Left ventricle myocardium superior (tissue), 1 donor: Measurements from ENCODE around the gene NPAT. TPM values are rescaled to one million over a fixed set of nuclear protein-coding genes. Genes with fewer than 3 reads are reported as not detected.
A peak's percentile ranks its signal among the peaks of the same experiment; 100 is the strongest.
"Not testable (repeated sequence)": the region's sequence is repeated elsewhere in the genome, so short reads cannot be mapped to it uniquely, and the experiment has no call there.

Experiments used
- ATAC-seq: fragments of 200-7000 bp; cut with Tn5 transposase; one replicate; pipeline ENCODE4 v1.9.1; 2020; ENCODE audit warnings: mild to moderate bottlenecking, moderate library complexity
- DNase-seq: peaks from one replicate; pipeline ENCODE4 v3.0.0-alpha.2; 2020
- intact Hi-C: fragments of 100-400 bp; cut with micrococcal nuclease; formaldehyde crosslinking; loops from one replicate; pipeline ENCODE4 v1.11.0; 2022
- total RNA-seq: library from RNA; stranded (reverse); fragmentation: NEBNext Ultra II Directional; extraction: Animal tissue kit (Norgen Biotek cat#: 25700); gene quantifications from one replicate; pipeline ENCODE4 v1.2.1, GENCODE V29; 2021
- donor health status: DM: no; HTN: yes; CAD: no; lungs with severe emphysema.

Gene NPAT
- total RNA-seq, 1 donor from 2014 or later = 9.0 TPM

DNA sequence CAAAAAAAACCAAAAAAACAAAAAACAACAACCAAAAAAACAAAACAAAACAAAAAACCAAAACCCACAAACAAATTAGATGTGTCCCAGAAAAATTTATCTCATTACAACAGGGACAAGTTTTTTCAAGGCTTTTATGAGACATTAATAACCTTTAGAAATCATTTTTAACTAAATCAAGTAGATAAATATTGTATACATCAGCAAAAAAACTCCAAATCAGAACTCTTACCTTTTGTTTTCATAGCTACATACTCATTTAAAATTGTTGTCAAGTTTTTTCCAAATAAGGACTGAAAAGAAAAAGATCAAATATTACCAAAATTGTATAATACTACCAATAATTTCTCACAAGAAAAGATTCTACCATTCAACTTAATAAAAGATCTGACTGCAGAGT lies 28.7 kb downstream of the NPAT start:
- no peak for DNase-seq
- ATAC-seq = no peak
- intact Hi-C loops = no loop called here

DNA sequence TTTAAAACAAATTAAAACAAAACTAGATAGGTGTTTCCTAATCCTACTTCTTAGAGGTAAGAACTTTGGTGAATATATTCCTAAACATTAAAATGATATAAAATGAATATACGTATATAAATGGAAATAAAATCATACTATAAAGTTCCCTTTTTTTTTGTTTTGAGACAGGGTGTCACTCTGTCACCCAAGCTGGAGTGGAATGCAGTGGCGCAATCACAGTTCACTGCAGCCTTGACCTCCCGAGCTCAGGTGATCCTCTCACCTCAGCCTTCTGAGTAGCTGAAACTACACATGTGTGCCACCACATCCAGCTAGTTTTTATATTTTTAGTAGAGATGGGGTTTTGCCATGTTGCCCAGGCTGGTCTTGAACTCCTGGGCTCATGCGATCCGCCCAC lies 44.9 kb downstream of the NPAT start:
- intact Hi-C loops = no loop called here
- no peak for DNase-seq
- no peak for ATAC-seq

DNA sequence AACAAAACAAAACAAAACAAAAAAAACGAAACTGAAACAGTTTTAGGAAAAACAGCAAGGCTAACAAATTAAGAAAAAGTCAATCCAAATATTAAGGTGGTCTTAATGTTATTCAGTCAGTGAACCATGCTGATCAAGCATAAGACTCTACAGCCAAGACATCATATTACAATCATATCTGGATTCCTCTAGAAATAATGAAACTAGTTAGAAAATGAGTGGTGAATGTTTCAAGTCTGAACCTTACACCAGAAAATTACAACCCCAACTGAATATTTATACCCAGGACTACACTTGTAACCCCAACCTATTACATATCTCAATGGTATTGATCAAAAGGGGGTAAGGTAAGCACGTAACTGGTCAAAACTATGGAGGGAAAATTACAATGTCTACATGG lies 52.3 kb downstream of the NPAT start:
- intact Hi-C loops = no loop called here
- ATAC-seq = no peak

DNA sequence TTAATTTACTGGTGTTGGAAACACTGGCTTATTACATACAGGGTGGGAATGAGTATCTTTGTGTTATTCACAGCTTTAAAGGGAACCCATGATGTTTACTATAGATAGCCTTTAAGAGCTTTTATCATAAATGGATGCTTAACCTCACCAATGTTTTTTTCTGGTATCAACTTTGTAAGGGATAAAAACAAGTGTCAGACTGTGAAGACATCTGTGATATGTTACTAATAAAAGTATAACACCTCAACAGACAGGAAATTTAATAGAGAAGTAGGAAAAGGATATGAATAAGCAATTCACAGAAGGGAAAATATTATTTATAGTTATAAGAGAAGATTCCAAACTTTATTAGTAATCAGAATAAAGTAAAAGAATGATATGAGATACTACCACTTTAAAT lies 54.8 kb downstream of the NPAT start:
- DNase-seq (no peak), ATAC-seq (no peak)
- intact Hi-C loops = no loop called here

More for the DNA sequence above, 52.3 kb downstream of the NPAT start:
- no peak for DNase-seq

DNA sequence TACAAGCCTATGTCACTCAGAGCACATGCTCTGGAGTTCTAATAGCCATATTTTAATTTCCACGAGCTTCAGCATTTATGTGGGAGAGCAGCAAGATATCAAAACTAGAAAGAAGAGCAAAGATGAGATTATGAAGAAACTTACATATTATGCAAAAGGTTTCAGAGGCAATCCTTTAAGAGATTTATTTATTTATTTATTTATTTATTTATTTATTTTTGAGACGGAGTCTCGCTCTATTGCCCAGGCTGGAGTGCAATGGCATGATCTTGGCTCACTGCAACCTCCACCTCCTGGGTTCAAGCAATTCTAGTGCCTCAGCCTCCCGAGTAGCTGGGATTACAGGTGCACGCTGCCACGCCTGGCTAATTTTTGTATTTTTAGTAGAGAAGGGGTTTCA lies 59.6 kb downstream of the NPAT start:
- DNase-seq, intact Hi-C loops, ATAC-seq: not testable (repeated sequence)

DNA sequence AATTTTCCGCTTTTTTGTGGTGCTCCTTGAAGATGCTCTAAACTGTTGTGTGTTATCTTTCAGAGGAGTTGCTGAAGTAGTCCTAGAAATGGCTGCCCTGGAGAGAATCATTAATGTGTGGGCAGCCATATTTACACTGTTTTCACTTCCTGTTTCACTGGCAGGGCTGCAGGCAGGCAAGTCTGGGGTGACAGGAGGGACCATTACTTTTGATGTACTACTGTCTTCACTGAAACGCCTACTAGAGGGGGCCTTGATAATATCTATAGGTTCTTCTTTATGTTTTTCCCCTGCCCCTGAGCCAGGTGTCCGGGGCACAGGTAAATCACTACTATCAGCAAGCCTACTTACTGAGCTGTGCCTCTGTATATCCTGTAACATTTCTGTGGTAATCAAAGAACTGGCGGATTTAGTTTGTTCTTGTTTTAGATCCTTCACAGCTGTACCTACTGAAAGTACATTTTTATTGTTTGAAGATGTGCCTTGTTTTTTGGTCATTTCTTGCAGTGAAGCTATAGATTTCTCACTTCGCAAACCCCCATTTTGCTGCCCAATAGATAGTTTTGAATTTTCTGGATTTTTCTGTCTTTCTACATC lies 61.4 kb downstream of the NPAT start:
- DNase-seq = no peak
- ATAC-seq = no peak
- intact Hi-C loops = no loop called here

DNA sequence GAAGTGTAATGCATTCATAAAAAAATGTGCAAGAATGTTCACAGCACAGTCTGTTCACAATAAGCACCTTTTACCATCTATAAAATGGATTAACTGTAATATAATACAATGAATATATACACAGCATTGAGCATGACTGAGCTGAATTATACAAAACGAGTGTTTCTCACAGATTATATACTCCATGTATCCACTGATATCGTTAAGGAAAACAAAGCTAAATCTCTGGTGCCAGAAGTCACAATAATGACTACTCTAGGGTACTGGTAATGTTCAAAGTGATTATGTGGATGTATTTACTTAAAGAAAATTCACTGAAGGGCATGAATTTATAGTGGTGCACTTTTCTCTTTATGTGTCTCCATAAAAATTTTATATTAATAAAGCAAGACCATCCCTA lies 67.8 kb downstream of the NPAT start:
- intact Hi-C loops = no loop called here
- no peak for ATAC-seq

DNA sequence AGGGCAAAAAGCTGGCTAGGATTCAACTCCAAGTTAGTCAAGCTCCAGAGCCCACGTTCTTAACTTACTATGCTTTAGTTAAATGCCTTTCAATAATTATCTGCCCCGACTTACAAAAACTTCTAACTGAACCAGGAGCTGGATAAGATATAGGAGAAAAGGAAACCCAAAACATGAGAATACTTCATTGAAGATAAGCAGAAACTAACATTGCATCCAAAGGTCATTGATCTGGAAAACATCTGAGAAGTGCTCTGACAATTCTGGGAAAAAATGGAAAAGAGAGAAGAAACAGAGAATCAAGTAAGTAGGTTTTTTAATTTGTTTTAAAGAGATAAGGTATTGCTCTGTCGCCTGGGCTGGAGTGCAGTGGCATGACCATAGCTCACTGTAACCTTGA lies 73.9 kb downstream of the NPAT start:
- no peak for ATAC-seq
- DNase-seq = no peak
- intact Hi-C loops = no loop called here

More for the DNA sequence above, 67.8 kb downstream of the NPAT start:
- DNase-seq = no peak

DNA sequence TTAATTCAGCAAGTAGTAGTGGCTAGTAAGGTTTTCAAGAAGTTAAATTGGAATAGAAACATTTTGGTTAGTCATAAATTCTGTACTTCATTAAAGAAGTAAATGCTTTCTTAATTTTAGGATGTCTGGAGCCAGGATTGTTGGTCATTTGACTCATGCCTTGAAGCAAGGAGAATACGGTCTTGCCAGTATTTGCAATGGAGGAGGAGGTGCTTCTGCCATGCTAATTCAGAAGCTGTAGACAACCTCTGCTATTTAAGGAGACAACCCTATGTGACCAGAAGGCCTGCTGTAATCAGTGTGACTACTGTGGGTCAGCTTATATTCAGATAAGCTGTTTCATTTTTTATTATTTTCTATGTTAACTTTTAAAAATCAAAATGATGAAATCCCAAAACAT lies 75.3 kb downstream of the NPAT start:
- DNase-seq (no peak), ATAC-seq (peak; percentile 77)
- intact Hi-C loops = no loop called here

DNA sequence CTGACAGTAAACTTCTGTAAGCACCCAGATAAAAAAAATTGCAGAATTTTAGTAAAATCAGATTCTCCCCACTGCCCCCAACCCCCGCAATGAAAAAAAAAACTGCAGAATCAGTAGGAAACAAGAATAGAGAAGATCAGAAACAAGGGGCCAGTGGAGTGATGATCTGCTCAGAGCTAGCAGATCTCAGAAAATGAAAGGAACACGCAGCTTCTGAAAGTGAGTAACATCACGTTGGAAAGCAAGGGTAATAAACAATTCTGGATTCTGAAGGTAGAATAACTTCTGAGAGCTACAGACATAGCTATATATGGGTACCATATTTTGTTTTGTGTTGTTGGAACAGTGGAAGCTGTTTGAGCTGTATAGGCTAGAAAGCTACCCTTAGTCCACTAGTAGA lies 77.8 kb downstream of the NPAT start:
- intact Hi-C loops = no loop called here
- DNase-seq (no peak), ATAC-seq (no peak)

DNA sequence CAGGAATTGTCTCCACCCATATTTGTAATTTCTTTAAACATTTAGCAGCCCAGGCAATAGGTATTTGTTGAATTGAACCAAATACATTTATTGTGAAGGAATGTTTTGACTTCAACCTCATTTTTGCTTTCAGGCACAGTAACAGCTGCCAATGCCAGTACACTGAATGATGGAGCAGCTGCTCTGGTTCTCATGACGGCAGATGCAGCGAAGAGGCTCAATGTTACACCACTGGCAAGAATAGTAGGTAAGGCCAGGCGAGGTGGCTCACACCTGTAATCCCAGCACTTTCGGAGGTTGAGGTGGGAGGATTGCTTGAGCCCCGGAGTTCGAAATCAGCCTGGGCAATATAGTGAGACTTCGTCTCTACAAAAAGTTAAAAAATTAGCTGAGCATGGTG lies 80.1 kb downstream of the NPAT start:
- intact Hi-C loops = no loop called here
- ATAC-seq (no peak), DNase-seq (no peak)

DNA sequence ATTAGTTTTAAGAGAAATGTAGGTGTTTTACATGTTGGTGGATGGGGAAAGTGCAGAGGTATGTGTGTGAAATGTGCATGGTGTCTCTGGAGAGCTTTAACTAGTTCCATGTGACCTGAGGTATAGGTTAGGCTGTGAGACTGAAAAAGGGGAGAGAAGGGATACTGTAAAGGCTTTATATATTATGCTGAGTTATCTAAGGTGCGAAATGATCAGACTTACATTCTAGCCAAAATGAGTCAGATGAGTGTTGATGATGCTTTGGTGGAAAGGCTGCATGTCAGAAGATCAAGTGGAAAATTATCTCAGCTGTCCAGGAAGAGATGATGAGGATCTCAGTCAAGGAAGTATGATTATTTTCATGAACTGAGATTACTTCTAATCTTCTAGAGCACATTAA lies 85.2 kb downstream of the NPAT start:
- intact Hi-C loops = no loop called here
- no peak for DNase-seq
- no peak for ATAC-seq

DNA sequence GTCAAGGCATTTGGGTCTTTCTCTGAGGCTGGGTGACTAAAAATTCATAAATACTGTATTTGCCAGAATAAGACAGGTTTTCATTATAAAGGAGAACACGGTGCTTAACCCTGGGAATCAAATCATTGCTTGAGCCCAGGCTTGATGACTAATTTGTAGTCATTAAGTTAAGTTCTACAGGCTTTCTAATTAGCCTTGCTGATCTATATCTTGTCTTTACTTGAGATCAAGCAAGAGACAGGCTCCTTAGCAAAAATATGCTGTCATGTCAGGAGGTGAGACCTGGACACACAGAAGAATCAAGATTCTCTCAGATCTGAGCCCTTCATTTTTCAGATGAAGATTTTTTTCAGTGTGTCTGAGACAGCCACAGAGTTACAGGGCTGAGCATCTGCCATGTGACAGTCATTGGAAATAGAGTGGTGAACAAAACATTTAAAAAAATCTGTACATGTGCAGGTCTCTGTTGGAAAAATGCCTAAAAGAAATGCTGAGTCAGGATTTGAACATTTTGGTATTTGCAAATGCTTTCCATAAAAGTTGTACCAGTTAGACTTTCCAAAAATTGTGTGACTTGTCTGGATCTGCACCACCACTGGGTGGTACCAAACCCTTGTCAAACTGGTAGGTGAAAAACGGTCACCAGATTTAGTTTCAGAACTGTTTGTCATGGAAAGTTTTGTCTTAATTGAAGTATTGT lies 86.4 kb downstream of the NPAT start:
- DNase-seq = no peak
- no peak for ATAC-seq
- intact Hi-C loops = no loop called here

DNA sequence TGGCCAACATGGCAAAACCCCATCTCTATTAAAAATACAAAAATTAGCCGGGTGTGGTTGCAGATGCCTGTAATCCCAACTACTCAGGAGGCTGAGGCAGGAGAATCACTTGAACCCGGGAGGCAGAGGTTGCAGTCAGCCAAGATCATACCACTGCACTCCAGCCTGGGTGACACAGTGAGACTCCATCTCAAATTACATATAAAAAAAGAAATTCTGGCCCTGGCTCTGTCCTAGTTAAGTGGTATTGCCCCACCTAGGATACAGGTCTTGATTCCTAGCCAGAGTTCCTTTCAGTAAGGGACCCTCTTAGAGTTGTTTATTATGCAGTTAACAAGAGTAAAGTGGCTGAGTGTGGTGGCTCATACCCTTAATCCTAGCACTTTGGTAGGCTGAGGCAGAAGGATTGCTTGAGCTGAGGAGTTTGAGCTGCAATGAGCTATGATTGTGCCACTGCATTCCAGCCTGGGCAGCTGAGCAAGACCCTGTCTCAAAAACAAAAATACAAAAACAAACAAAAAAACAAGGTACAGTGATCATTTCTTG lies 89.4 kb downstream of the NPAT start:
- intact Hi-C loops, DNase-seq, ATAC-seq: not testable (repeated sequence)

DNA sequence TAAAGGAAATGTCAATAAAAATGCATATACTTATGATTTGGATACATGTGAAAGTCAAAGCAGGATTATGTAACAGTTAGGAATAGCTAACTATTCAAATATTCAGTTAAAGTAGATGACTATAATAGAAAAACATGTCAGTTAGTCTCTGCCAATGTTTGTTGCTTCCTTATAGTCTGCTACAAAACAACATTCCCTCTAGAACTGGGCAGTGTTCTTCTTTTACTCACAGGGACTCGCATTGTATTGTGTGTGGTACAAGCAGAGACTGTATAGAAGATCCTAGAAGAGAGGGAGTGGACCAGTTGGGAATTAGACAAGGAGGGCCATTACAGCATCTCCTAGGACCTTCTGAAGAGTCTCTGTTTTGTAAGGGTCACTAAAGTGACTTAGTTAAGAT lies 90.4 kb downstream of the NPAT start:
- intact Hi-C loops = no loop called here
- no peak for ATAC-seq

DNA sequence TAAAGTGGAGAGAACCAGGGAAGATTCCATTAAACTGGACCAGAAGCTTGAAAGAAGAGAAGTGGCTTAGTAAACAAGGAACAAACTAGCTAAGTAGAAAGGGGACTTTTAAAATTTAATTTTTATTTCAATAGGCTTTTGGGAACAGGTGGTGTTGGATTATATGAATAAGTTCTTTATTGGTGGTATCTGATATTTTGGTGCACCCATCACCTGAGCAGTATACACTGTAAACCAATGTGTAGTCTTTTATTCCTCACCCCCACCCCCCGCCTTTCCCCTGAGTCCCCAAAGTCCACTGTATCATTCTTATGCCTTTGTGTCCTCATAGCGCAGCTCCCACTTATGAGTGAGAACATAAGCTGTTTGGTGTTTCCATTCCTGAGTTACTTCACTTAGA lies 93.7 kb downstream of the NPAT start:
- intact Hi-C loops = no loop called here
- DNase-seq = no peak
- no peak for ATAC-seq

More for the DNA sequence above, 90.4 kb downstream of the NPAT start:
- no peak for DNase-seq

DNA sequence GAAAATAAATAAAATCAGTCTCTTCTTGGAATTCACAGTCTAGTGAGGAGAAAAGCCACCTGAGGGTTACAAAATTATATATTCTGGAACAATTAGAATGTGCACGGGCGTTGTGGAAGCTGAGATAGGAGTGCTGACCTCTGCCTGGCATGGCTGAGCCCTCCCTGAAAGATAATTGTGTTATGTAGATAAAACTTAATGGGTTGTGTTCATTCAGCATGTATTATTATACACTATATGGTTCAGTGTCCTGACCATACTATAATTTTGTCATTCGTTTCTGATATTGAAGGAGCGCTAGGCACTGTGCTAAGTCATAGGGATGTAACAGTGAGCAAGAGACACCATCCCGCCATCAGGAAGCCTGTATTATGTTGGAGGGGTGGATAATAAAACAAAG lies 97.3 kb downstream of the NPAT start:
- DNase-seq = no peak
- intact Hi-C loops = no loop called here
- ATAC-seq = no peak

DNA sequence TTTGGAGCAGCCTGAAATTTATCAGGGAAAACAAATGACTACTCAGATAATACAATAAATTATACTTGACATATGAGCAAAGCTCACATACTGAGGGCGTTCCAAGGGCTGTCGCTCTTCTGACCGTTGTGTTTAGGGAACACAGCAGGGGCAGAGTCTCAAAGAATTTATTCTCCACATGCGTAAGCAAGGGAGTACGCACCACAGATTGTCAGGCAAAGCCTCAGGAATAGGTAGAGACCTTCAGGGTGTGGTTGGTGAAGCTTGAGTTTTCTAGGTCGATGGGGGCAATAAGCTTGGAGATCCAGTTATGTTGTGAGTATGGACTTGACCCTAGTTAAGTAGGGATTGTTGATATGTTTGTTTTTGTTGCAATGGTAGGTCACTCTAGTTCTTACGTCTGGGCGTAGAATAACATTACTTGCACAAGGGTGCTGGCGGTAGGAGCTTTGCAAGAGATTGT lies 100.2 kb downstream of the NPAT start:
- intact Hi-C loops = no loop called here
- DNase-seq = no peak
- peak; percentile 28 for ATAC-seq

DNA sequence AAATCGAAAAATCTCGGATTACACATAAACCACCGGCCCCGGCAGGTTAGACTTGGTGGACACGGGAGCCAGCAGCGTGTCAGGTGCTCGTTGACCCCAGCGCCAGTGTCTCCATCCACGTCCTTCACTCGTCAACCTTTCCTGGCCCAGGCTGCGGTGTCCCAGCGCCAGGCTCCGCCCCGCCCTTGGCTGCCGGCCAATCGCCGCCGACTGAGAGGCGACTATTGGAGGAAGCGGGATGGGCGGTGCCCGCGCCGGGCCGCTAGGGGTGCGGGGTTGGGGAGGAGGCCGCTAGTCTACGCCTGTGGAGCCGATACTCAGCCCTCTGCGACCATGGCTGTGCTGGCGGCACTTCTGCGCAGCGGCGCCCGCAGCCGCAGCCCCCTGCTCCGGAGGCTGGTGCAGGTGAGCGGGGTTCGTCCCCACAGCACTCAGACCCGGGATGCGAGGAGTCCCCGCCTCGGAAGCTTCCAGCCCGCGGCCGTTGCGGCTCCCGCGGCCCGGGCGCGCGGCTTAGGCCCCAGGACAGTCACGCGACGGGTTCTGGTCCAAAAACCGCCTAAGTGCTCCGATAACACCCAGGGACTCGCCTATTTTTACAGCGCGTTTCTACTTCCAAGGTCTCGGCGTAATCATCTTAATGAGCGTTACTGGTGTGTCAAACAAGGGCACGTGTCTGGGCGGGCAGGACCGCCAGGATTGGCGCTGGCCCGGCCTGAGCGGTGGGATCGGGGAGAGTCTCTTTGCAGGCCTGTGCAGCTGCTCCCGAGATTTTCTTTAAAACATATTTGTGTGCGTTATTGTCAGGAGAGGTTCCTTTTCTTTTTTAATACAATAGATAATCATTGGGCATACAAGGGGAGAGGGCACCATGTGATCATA lies 100.9 kb downstream of the NPAT start, which contains the start of gene ACAT1:
Gene ACAT1 (plus strand): TSS at position 294 of the 882 bp plus-strand sequence. CDS start 40 bp downstream, at position 334.
- DNase-seq (peak; percentile 100), ATAC-seq (peak; percentile 92)
- intact Hi-C loops = no loop called here

DNA sequence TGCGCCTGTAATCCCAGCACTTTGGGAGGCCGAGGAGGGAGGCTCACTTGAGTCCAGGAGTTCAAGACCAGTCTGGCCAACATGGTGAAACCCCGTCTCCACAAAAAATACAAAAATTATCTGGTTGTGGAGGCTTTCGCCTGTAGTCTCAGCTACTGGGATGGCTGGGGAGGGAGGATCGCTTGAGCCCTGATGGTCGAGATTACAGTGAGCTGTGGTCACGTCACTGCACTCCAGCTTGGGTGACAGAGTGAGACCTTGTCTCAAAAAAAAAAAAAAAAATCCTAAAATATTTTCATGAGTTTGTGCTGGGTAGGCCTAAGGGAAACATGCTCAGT lies 101.5 kb downstream of the NPAT start:
- peak; percentile 0 for ATAC-seq
- DNase-seq, intact Hi-C loops: not testable (repeated sequence)
